Lower lobe of right lung (tissue), 2 donors: ENCODE measurements around the gene IL12RB1. TPM values are rescaled to one million over a fixed set of nuclear protein-coding genes. Genes with fewer than 3 reads are reported as not detected.

ENCODE experiments used
- ATAC-seq, 2 donors: fragments of 200-7000 bp; cut with Tn5 transposase; one replicate each; pipeline ENCODE4 v1.9.1; 2020 to 2022; ENCODE audit warnings: mild to moderate bottlenecking in 2 of 2, moderate library complexity in 2 of 2
- DNase-seq: peaks from one replicate; pipeline ENCODE4 v3.0.0-alpha.2; 2020
- H3K27ac ChIP-seq: fragments of 200-600 bp; one replicate; pipeline ENCODE4 v1.8.0; 2022
- H3K27me3 ChIP-seq: fragments of 200-600 bp; one replicate; pipeline ENCODE4 v1.8.0; 2022; ENCODE audit warnings: low read depth
- H3K36me3 ChIP-seq: fragments of 200-600 bp; one replicate; pipeline ENCODE4 v1.8.0; 2022; ENCODE audit warnings: mild to moderate bottlenecking
- H3K4me1 ChIP-seq: fragments of 200-600 bp; one replicate; pipeline ENCODE4 v1.8.0; 2022
- H3K4me3 ChIP-seq: fragments of 200-600 bp; one replicate; pipeline ENCODE4 v1.8.0; 2022; ENCODE audit warnings: mild to moderate bottlenecking
- H3K9me3 ChIP-seq: fragments of 200-600 bp; one replicate; pipeline ENCODE4 v1.8.0; 2022
- intact Hi-C: fragments of 100-400 bp; cut with DNase I; formaldehyde crosslinking; loops from one replicate; pipeline ENCODE4 v1.11.0; 2022
- total RNA-seq: library from RNA; stranded (reverse); fragmentation: NEBNext Ultra II Directional; extraction: Animal tissue kit (Norgen Biotek cat#: 25700); gene quantifications from one replicate; pipeline ENCODE4 v1.2.1, GENCODE V29; 2021
- TF ChIP-seq, protein P1 (sequence below): fragments of 200-600 bp; IDR thresholded peaks from one replicate; pipeline ENCODE4 v1.8.0; 2022; ENCODE audit warnings: antibody characterized with exemption, mild to moderate bottlenecking
- donor health status: DM: no; HTN: yes; CAD: no; lungs with severe emphysema.

Gene IL12RB1
- total RNA-seq, 1 donor from 2014 or later = 14.6 TPM

DNA sequence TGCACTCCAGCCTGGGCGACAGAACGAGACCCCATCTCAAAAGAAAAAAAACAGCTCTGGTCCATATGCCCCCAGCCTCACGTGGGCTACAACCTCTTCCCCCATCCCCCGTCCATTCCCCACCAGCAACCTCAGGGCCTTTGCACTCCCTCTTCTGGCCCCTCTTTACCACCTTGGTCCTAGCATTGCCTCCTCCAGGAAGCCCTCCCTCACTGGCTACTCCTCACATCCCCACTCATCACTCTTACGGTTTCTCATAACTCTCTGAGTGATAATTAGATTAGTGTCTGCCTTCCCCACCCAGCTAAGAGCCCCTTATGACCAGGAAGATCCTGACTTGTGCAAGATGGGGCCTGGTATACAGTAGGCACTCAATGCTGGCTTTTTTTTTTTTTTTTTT, 30.8 kb downstream of the IL12RB1 start:
- intact Hi-C loops = loop anchor here (5.0 kb wide), 1 partner anchor 49 kb away; the partner anchor contains the start of gene ARRDC2
- no peaks in the 10 kb centered on the region for H3K27me3 ChIP-seq
- H3K36me3 ChIP-seq = no peaks in the 10 kb centered on the region
- no peak overlapping the region for H3K4me3 ChIP-seq
- ATAC-seq = no peak
- peaks cover 23% of the 10 kb centered on the region for H3K4me1 ChIP-seq
- no peak for DNase-seq
- no peaks in the 10 kb centered on the region for H3K9me3 ChIP-seq
- no peak overlapping the region for H3K27ac ChIP-seq
- TF ChIP-seq, protein P1, sequence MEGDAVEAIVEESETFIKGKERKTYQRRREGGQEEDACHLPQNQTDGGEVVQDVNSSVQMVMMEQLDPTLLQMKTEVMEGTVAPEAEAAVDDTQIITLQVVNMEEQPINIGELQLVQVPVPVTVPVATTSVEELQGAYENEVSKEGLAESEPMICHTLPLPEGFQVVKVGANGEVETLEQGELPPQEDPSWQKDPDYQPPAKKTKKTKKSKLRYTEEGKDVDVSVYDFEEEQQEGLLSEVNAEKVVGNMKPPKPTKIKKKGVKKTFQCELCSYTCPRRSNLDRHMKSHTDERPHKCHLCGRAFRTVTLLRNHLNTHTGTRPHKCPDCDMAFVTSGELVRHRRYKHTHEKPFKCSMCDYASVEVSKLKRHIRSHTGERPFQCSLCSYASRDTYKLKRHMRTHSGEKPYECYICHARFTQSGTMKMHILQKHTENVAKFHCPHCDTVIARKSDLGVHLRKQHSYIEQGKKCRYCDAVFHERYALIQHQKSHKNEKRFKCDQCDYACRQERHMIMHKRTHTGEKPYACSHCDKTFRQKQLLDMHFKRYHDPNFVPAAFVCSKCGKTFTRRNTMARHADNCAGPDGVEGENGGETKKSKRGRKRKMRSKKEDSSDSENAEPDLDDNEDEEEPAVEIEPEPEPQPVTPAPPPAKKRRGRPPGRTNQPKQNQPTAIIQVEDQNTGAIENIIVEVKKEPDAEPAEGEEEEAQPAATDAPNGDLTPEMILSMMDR = no peak

- no peak overlapping the region for H3K27ac ChIP-seq
- no peaks in the 10 kb centered on the region for H3K27me3 ChIP-seq
- TF ChIP-seq, protein P1 = no peak
- no peak for DNase-seq
- peaks cover 45% of the 10 kb centered on the region for H3K4me1 ChIP-seq
- ATAC-seq = no peak
- intact Hi-C loops = no loop called here
- no peak overlapping the region for H3K4me3 ChIP-seq
- H3K36me3 ChIP-seq = no peaks in the 10 kb centered on the region
- H3K9me3 ChIP-seq = no peaks in the 10 kb centered on the region
Measured at GRCh38 chr19:18053576-18054219, 33.0 kb downstream of the IL12RB1 start.

DNA sequence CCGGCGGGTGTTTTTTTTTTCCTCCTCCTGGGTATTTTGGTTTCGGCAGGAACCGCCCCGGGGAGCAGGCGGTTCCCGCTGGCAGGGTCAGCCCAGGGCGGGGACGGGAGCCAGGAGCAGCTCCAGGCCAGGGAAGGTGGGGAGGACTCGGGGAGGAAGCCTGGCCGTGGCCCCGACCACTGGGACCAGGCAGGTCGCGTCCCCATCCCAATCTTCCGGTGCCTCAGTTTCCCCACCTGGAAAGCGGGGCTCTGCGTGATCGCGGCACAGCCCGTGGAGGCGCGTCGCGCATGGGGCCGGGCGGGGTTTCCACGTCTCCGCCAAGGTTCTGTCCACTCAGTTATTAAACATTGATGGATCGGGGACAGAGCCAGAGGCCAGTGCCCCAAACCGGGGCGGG, 34.8 kb downstream of the IL12RB1 start:
- DNase-seq (no peak), ATAC-seq (peak in 1 of 2 donors; percentile 47)
- intact Hi-C loops = no loop called here

GRCh38 chr19:18049385-18049784, 37.3 kb downstream of the IL12RB1 start:
- H3K27me3 ChIP-seq = no peaks in the 10 kb centered on the region
- DNase-seq (peak; percentile 88), ATAC-seq (peak; percentile 85 to 92)
- H3K27ac ChIP-seq = peak overlapping the region; percentile 73
- no peaks in the 10 kb centered on the region for H3K36me3 ChIP-seq
- intact Hi-C loops = no loop called here
- TF ChIP-seq, protein P1 = no peak
- no peaks in the 10 kb centered on the region for H3K9me3 ChIP-seq
- H3K4me3 ChIP-seq = no peak overlapping the region
- peaks cover 49% of the 10 kb centered on the region for H3K4me1 ChIP-seq

More for the DNA sequence above, 34.8 kb downstream of the IL12RB1 start:
- H3K9me3 ChIP-seq = no peaks in the 10 kb centered on the region
- TF ChIP-seq, protein P1 = no peak
- H3K36me3 ChIP-seq = no peaks in the 10 kb centered on the region
- H3K4me1 ChIP-seq = peaks cover 34% of the 10 kb centered on the region
- H3K27ac ChIP-seq = peak overlapping the region; percentile 53
- peak overlapping the region; percentile 22 for H3K4me3 ChIP-seq
- H3K27me3 ChIP-seq = no peaks in the 10 kb centered on the region

GRCh38 chr19:18046059-18046718, 40.5 kb downstream of the IL12RB1 start:
- H3K27me3 ChIP-seq = no peaks in the 10 kb centered on the region
- no peaks in the 10 kb centered on the region for H3K9me3 ChIP-seq
- TF ChIP-seq, protein P1 = no peak
- H3K4me3 ChIP-seq = no peak overlapping the region
- ATAC-seq (no peak), DNase-seq (no peak)
- peaks cover 48% of the 10 kb centered on the region for H3K4me1 ChIP-seq
- H3K27ac ChIP-seq = peak overlapping the region; percentile 79
- intact Hi-C loops = no loop called here
- H3K36me3 ChIP-seq = no peaks in the 10 kb centered on the region
